Psoas muscle (tissue), 8 donors: ENCODE measurements around the gene EXOC8. TPM values are rescaled to one million over a fixed set of nuclear protein-coding genes. Genes with fewer than 3 reads are reported as not detected.

Experiments used
- ATAC-seq, 4 donors: fragments of 200-7000 bp; cut with Tn5 transposase; one replicate each; pipeline ENCODE4 v1.9.1; 2020; ENCODE audit warnings: moderate library complexity in 3 of 4, mild to moderate bottlenecking in 2 of 4
- DNase-seq, 2 donors: peaks; one replicate each; pipeline ENCODE4 v3.0.0-alpha.2; 2020
- H3K27ac ChIP-seq: fragments of 200-600 bp; one replicate; pipeline ENCODE4 v1.8.0; 2022
- H3K27me3 ChIP-seq, 3 donors: fragments of 200-600 bp in 1 of 3; one replicate each; pipeline versions ENCODE4 v1.6.1 to v1.8.0; 2013 to 2022; ENCODE audit warnings: low read length in 2 of 3, mild to moderate bottlenecking in 2 of 3, moderate library complexity in 1 of 3; ENCODE audit not compliant: insufficient read depth in 3 of 3
- H3K36me3 ChIP-seq, 2 donors: fragments of 200-600 bp in 1 of 2; one replicate each; pipeline versions ENCODE4 v1.6.1 to v1.8.0; 2013 to 2022; ENCODE audit warnings: low read depth in 1 of 2, mild to moderate bottlenecking in 1 of 2, moderate library complexity in 1 of 2; ENCODE audit not compliant: insufficient read depth in 1 of 2
- H3K4me1 ChIP-seq: fragments of 200-600 bp; one replicate; pipeline ENCODE4 v1.8.0; 2022
- H3K4me3 ChIP-seq: fragments of 200-600 bp; one replicate; pipeline ENCODE4 v1.8.0; 2022; ENCODE audit warnings: mild to moderate bottlenecking
- H3K9me3 ChIP-seq: fragments of 200-600 bp; one replicate; pipeline ENCODE4 v1.8.0; 2022
- CTCF ChIP-seq: fragments of 200-600 bp; IDR thresholded peaks from one replicate; pipeline ENCODE4 v1.8.0; 2022; ENCODE audit warnings: antibody characterized with exemption
- WGBS, 3 donors: extraction: QIAGEN DNeasy Blood & Tissue Kit; methylation state at CpG; one replicate each; pipeline versions ENCODE4 v1.1.6 to v1.1.7; 2013; 5-methylcytosine and 5-hydroxymethylcytosine counted together
- intact Hi-C, 2 donors: fragments of 100-400 bp; cut with DNase I; formaldehyde crosslinking; loops; one replicate each; pipeline versions ENCODE4 v1.11.0 to v1.14.2; 2022
- polyA plus RNA-seq, 3 donors: library from polyadenylated mRNA; stranded (reverse); fragments of 200-250 nt; gene quantifications; one replicate each; pipeline ENCODE4 v1.2.3, GENCODE V29; 2013
- total RNA-seq, 4 donors: library from RNA; stranded (reverse); fragmentation: NEBNext Ultra II Directional in 2 of 4; extraction: Animal tissue kit (Norgen Biotek cat#: 25700) in 2 of 4; gene quantifications; one replicate each; pipeline versions ENCODE4 v1.2.1 to v1.2.4, GENCODE V29; 2021 to 2023
- donor health status: healthy with polysubstance abuse.
- donor health status: DM: no; HTN: no; CAD: no; lungs with moderate emphysema.
- donor health status: Bipolar disorder and iron deficiency.
- donor health status: healthy.
- donor health status: DM: yes; HTN: yes; CAD: no.
- donor health status: DM: no; HTN: no; CAD: no.
- donor health status: DM: no; HTN: no; CAD: no.
- donor health status: DM: yes; HTN: yes; CAD: no.

Gene EXOC8
- total and polyA plus RNA-seq, 7 donors: 5.2 to 39.9 (median 15.9) TPM

- Histone ChIP-seq H3K4me1 (no peaks in the 10 kb centered on the region), H3K9me3 (no peaks in the 10 kb centered on the region), H3K4me3 (no peak overlapping the region), H3K27me3 (no peaks in the 10 kb centered on the region), H3K36me3 (no peaks in the 10 kb centered on the region), H3K27ac (no peak overlapping the region)
- no peak for TF ChIP-seq CTCF
- 92 to 95% (median 95%) methylated on average over 4 of the region's 4 CpGs for WGBS, 3 donors
- intact Hi-C loops: no loop called here
- ATAC-seq (peak in 2 of 4 donors; percentile 15 to 19), DNase-seq (no peak)
Measured at GRCh38 chr1:231295938-231296337, 41.7 kb downstream of the EXOC8 start.

- Histone ChIP-seq H3K27ac (no peak overlapping the region), H3K4me1 (no peaks in the 10 kb centered on the region), H3K4me3 (no peak overlapping the region), H3K9me3 (no peaks in the 10 kb centered on the region), H3K36me3 (no peaks in the 10 kb centered on the region), H3K27me3 (no peaks in the 10 kb centered on the region)
- 97 to 98% (median 98%) methylated on average over 6 of the region's 6 CpGs for WGBS, 3 donors
- DNase-seq (no peak), ATAC-seq (no peak)
- TF ChIP-seq CTCF: no peak
- intact Hi-C loops: no loop called here
Measured at GRCh38 chr1:231286603-231287002, 51.0 kb downstream of the EXOC8 start.

- TF ChIP-seq CTCF: no peak
- Histone ChIP-seq H3K36me3 (no peaks in the 10 kb centered on the region), H3K27me3 (no peaks in the 10 kb centered on the region), H3K4me1 (no peaks in the 10 kb centered on the region), H3K9me3 (no peaks in the 10 kb centered on the region), H3K27ac (no peak overlapping the region), H3K4me3 (no peak overlapping the region)
- WGBS, 3 donors: 91 to 99% (median 98%) methylated on average over 6 of the region's 6 CpGs
- intact Hi-C loops: no loop called here
- DNase-seq: no peak
- ATAC-seq: no peak
Measured at GRCh38 chr1:231284441-231284840, 53.2 kb downstream of the EXOC8 start.

Other genes starting within 250 kb of the EXOC8 start
- gene TRIM67, start 175.8 kb downstream of the EXOC8 start, total RNA-seq: under 1 TPM in 1 of 4 donors, not detected in 3; 0.06 TPM
- not detected for gene TRIM67, start 175.8 kb downstream of the EXOC8 start, polyA plus RNA-seq
- gene GNPAT, start 96.6 kb downstream of the EXOC8 start, total RNA-seq: 10 to 100 TPM; 65.8 to 77.6 (median 73.4) TPM
- 100 to 1,000 TPM in 1 of 3 donors, 10 to 100 TPM in 2; 45.5 to 112 (median 70.9) TPM for gene GNPAT, start 96.6 kb downstream of the EXOC8 start, polyA plus RNA-seq
- 1 to 10 TPM; 7.0 to 9.8 (median 9.2) TPM for gene SPRTN, start 441 bp upstream of the EXOC8 start, total RNA-seq
- gene SPRTN, start 441 bp upstream of the EXOC8 start, polyA plus RNA-seq: 10 to 100 TPM in 1 of 3 donors, 1 to 10 TPM in 2; 4.3 to 14.8 (median 6.2) TPM
- gene EGLN1, start 84.4 kb upstream of the EXOC8 start, total RNA-seq: 100 to 1,000 TPM; 158 to 532 (median 327) TPM
- gene EGLN1, start 84.4 kb upstream of the EXOC8 start, polyA plus RNA-seq: 100 to 1,000 TPM in 2 of 3 donors, 10 to 100 TPM in 1; 52.4 to 596 (median 201) TPM
- gene TSNAX, start 190.8 kb upstream of the EXOC8 start, total RNA-seq: 100 to 1,000 TPM in 1 of 4 donors, 10 to 100 TPM in 3; 31.5 to 108 (median 54.7) TPM
- gene TSNAX, start 190.8 kb upstream of the EXOC8 start, polyA plus RNA-seq: 10 to 100 TPM; 18.0 to 94.3 (median 41.3) TPM